Activated CD4-positive, alpha-beta T cell treated with anti-CD3 and anti-CD28 coated beads, Interleukin-2, Interleukin-6, amounts not matched to agents 100 ng/mL and 50 ng/mL, durations not matched to agents 16 hours and 8 hours (primary cell): Measurements from ENCODE around the gene CHTF8.
A peak's percentile ranks its signal among the peaks of the same experiment; 100 is the strongest.
"Not testable (repeated sequence)": the region's sequence is repeated elsewhere in the genome, so short reads cannot be mapped to it uniquely, and the experiment has no call there.

Source experiments
- DNase-seq: peaks from one replicate; pipeline ENCODE4 v3.0.0-alpha.2; 2020

Gene CHTF8

DNA sequence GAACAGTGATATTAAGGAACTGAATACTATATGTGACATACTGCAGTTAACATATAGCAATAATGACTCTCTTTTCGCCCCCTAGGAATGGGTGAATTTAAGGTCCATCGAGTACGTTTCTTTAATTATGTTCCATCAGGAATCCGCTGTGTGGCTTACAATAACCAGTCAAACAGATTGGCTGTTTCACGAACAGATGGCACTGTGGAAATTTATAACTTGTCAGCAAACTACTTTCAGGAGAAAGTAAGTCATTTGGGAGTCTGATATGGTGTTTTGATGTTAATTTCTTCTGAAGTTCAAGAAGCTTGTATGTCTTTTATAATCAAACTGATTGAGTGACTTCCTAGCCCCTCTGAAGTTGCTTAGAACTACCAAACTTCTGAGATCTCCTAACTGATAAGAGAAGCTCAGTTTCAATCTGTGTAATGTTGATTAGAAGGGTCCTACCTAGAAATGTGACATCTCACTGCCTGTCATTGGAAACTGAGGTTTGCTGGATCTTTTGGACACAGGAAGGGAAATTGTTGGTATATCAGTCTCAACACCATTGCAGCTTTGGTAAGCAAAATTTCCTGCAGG lies 1.1 kb upstream of the CHTF8 start:
- DNase-seq: peak; percentile 27

DNA sequence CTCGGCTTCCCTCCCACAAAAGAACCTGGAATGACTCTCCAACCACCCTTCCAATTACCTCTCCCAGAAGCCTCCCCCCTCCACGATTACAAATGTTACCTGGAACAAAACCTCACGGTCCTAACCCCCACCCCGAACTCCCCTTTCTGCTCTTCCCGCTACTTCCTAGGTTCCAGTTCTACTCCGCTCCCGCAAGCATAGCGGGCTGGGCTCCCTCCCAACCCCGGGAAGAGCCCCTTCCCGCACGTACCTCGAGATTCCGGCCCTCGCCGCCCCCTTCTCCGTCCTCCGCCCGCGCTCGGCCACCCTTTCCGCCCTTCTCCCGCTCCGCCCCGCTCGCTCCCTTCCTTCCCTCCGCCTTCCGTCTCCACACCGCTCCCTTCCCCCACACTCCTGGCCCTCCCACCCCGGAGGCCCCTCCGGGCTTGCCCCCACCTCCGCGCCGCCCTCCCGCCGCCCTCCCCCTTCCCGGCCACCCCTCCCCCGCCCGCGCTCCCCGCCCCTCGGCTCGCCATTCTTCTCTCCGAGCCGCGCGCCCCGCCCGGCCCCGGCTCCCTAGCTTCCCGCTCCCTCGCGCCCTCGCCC lies 457 bp downstream of the CHTF8 start:
- peak; percentile 87 for DNase-seq

GRCh38 chr16:69131167-69131838 lies 1.1 kb downstream of the CHTF8 start:
- no peak for DNase-seq

DNA sequence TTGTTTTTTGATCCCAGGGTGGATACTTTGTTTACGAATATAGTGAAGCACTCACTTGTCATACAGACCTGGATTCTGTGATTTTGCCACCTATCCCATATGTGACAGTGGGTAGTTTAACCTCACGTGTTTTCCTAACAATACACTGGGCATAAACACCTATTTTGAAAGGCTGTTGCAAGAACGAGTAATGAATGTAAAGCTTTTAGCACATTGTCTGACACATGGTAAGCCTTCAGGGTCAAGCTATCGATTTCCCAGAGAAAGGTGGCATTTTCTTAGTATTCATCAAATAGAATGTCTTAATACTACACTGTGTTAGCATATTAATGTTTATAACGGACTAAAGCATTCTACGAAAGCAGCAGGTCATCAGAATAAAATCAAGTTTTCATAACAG lies 1.9 kb downstream of the CHTF8 start:
- no peak for DNase-seq

- DNase-seq: no peak
Measured at GRCh38 chr16:69127966-69128510, 4.3 kb downstream of the CHTF8 start.

GRCh38 chr16:69126801-69127200 lies 5.6 kb downstream of the CHTF8 start:
- not testable (repeated sequence) for DNase-seq

DNA sequence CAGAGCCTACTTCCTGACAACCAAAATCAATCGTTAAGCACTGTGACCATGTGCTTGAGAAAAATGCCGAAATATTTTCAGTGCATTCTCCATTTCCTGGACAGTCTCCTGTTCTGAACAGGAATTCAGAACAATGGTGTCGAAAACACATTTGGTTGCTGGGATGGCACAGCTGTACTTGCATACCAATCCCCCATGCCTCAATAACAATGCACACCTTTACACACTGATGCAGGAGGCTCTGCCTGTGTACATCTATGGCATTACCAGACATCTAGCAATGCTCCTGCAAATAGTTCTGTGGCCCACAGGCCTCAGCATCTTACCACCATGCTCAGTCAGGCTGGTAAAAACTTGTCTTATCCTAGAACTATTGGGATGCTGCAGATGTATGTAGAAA lies 6.2 kb downstream of the CHTF8 start:
- DNase-seq: no peak

GRCh38 chr16:69124961-69125360 lies 7.4 kb downstream of the CHTF8 start:
- DNase-seq: not testable (repeated sequence)

GRCh38 chr16:69124406-69124805 lies 8.0 kb downstream of the CHTF8 start:
- not testable (repeated sequence) for DNase-seq

GRCh38 chr16:69123910-69124309 lies 8.5 kb downstream of the CHTF8 start:
- peak; percentile 68 for DNase-seq

GRCh38 chr16:69120096-69120664 lies 12.2 kb downstream of the CHTF8 start:
- DNase-seq: no peak

DNA sequence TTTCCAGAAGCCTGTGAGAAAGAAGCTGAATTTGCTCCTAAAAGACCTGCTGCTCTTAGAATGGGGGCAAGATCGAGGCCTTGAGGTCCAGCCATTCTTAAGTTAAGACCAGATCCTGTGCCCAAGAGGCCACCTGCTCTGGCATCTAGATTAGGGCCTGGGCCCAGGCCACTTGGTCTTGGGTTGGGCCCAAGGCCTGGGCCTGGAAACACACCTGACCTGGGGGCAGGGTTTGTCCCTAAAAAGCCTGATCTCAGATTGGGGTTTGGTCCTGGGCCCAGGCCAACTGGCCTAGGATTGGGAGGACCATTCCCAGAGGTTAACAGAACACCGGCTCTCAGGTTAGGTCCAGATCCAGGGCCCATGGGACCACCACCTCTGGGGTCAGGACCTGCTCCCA lies 12.9 kb downstream of the CHTF8 start:
- DNase-seq: no peak

GRCh38 chr16:69118994-69119393 lies 13.4 kb downstream of the CHTF8 start:
- DNase-seq: no peak

DNA sequence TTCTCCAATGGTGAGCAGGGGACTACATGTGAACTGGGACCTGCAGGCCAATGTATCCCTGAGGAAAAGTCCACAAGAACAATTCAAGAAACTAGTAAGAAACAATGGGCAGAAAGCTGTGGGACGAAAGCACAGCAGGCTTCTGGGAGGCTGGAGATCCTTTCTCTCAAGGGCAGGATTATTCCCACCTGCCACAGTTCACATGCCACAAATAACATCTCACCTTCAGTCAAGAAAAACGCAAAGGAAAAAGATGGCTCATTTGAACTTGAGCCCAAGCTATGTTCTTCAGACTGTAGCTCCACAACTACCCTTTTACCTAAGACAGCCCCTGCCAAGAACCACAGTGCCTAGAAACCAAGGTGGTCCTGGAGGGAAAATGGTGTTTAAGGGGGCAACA lies 13.9 kb downstream of the CHTF8 start:
- no peak for DNase-seq

GRCh38 chr16:69116906-69117305 lies 15.5 kb downstream of the CHTF8 start:
- DNase-seq: no peak

- DNase-seq: no peak
Measured at GRCh38 chr16:69116256-69116875, 16.0 kb downstream of the CHTF8 start.

- DNase-seq: no peak
Measured at GRCh38 chr16:69115837-69116236, 16.6 kb downstream of the CHTF8 start.

- DNase-seq: no peak
Measured at GRCh38 chr16:69115361-69115760, 17.0 kb downstream of the CHTF8 start.

DNA sequence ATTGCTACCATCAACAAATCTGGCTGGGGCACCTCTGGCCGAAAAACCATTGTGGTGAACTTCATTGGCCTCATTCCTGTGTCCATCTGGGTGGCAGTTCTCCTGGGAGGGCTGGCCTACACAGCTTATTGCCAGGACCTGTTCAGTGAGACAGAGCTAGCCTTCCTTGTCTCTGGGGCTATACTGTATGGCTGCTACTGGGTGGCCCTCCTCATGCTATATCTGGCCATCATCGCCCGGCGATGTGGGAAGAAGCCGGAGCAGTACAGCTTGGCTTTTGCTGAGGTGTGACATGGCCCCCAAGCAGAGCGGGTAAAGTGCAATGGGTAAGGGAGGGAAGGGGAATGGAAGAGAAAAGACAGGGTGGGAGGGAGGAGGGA lies 17.4 kb downstream of the CHTF8 start:
- DNase-seq: no peak

DNA sequence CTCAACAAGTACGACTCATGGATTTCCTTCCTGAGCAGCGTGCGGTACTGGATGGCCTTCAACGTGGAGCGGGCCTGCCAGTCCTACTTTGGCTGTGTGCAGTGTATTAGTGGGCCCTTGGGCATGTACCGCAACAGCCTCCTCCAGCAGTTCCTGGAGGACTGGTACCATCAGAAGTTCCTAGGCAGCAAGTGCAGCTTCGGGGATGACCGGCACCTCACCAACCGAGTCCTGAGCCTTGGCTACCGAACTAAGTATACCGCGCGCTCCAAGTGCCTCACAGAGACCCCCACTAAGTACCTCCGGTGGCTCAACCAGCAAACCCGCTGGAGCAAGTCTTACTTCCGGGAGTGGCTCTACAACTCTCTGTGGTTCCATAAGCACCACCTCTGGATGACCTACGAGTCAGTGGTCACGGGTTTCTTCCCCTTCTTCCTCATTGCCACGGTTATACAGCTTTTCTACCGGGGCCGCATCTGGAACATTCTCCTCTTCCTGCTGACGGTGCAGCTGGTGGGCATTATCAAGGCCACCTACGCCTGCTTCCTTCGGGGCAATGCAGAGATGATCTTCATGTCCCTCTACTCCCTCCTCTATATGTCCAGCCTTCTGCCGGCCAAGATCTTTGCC lies 17.9 kb downstream of the CHTF8 start:
- no peak for DNase-seq

DNA sequence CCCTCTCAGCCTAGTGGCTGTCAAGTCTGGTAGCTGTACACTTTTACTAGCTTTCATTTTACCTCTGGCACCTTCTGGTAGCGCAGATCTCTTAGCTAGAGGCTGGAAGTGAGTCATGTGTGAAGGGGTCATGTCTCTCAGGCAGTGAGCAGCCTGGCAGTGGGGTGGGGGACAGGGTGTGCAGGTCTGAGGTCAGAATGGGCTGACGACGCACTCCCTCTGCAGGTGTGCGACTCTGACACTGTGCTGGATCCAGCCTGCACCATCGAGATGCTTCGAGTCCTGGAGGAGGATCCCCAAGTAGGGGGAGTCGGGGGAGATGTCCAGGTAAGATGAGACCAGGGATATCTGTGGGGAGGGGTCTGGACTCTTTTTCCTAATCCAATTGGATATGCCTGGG lies 19.2 kb downstream of the CHTF8 start:
- no peak for DNase-seq

DNA sequence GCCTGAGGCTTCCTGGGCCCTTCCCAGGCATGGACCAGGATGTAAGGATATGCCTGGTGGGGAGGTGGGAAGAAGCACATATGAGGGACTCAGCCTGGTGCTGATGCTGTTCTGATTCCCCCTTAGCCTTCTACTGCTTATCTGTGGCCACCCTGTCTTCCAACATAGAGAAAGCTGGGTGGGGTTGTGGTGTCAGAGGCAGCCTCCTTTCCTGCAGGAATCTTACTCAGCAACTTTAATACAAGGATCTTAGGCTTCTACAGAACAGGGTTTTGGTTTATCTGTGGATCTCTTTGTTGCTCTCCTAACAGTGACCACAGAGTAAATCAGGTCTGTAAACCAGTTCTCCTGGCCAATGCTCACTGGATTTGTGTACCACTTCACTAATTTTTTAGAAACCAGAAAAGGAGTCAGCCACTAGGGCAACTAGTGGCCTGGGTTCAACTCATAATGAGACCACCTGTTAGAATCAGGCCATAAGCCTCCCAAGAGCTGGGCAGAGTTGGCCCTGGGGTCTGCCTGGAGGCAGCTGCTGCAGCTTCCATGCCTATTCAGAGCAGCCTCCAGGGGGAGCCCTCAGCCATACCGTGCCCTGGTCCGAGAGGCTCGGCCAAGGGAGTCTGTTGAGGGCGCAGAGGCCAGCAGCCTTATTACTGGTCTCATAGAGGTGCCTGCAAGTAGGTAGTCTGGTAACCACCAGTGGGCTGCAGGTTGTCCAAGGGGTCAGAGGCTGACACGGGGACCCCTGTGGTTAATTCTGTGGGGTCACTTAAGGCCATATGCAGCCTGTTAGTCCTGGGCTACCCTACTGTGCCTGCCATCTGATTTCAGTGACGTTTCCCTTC lies 19.9 kb downstream of the CHTF8 start:
- DNase-seq: peak; percentile 65
